Measurements from ENCODE around the gene ACOT12. TPM values are rescaled to one million over a fixed set of nuclear protein-coding genes. Genes with fewer than 3 reads are reported as not detected.

The ACOT12 gene
- total and polyA plus RNA-seq, 9 of the 15 experiments (the other 6 are each of a cell fraction or from before 2014, with no cell fraction given): 0.03 TPM; not detected in 8

- no peaks in the 10 kb centered on the region for H3K9me3 ChIP-seq (replicated peaks; ENCODE audit: control insufficient read depth, insufficient read depth, low read depth, low read length)
- in situ Hi-C loops (cut with MboI) (no loop called here), intact Hi-C loops (cut with micrococcal nuclease) (no loop called here)
- no peaks in the 10 kb centered on the region for H3K4me1 ChIP-seq (replicated peaks in 1 of 2; ENCODE audit: control insufficient read depth in 2 of 2, insufficient read depth in 2 of 2, low read length in 2 of 2)
- no peak overlapping the region for H3K9ac ChIP-seq (ENCODE audit: insufficient read depth in 1 of 2, low read depth in 2 of 2, low read length in 2 of 2)
- POLR2A ChIA-PET: interaction anchor here (2.0 kb wide), 1 partner anchor 10 kb away, joined by 8 read pairs; no protein-coding TSS in a partner anchor
- no peak overlapping the region for H2AFZ ChIP-seq (ENCODE audit: low read depth, low read length)
- no peak overlapping the region for H3K27ac ChIP-seq (ENCODE audit: extremely low read depth, low read depth, low read length)
- no peak for DNase-seq (ENCODE audit: extremely low read depth in 1 of 4, low spot score in 3 of 4)
- CTCF ChIA-PET (ENCODE audit: low intra/inter-chr PET ratio): no interaction called here
- WGBS (ENCODE audit: insufficient coverage, low coverage, missing lambda C conversion rate): 63% methylated on average over 2 of the region's 2 CpGs
- 0 out of 3 replicates have a peak, but pooled peaks cover 4% of the 10 kb centered on the region for H3K79me2 ChIP-seq (ENCODE audit: control insufficient read depth, insufficient read depth, low read length)
- H3K27me3 ChIP-seq (ENCODE audit: control insufficient read depth in 2 of 2, insufficient read depth in 2 of 2, low read length in 2 of 2): no peaks in the 10 kb centered on the region
- TF ChIP-seq POLR2B (IDR thresholded peaks at IDR 0.05; ENCODE audit: low read depth, partially characterized antibody): no peak
- no peak for TF ChIP-seq JUN (IDR thresholded peaks at IDR 0.05; ENCODE audit: borderline replicate concordance, low read depth, low read length)
- no peak for TF ChIP-seq JUN (CRISPR knock-in tag; IDR thresholded peaks at IDR 0.05; ENCODE audit: borderline replicate concordance)
- TF ChIP-seq ATF3 (IDR thresholded peaks at IDR 0.05): 0 out of 2 replicates have a peak, but pooled peaks have one; percentile 18
- no peak for TF ChIP-seq ATF3 (CRISPR knock-in tag; conservative IDR thresholded peaks at IDR 0.05)
- TF ChIP-seq ELK3 (CRISPR knock-in tag; IDR thresholded peaks at IDR 0.05): no peak
- peaks cover 3% of the 10 kb centered on the region for H3K9me1 ChIP-seq (ENCODE audit: control insufficient read depth, insufficient read depth, low read length)
- BruUV-seq (replicated peaks): no TSS peak
- no peak for ATAC-seq
- FAIRE-seq: no peak
- H3K4me3 ChIP-seq: no peak overlapping the region
- H4K20me1 ChIP-seq (replicated peaks; ENCODE audit: control insufficient read depth, insufficient read depth, low read length): no peaks in the 10 kb centered on the region
- peaks cover 59% of the 10 kb centered on the region; the same call in 2 of the 3 replicates for H3K36me3 ChIP-seq (ENCODE audit: control insufficient read depth, insufficient read depth, low read length)
- no peak overlapping the region for H3K4me2 ChIP-seq (ENCODE audit: insufficient read depth, low read length)
Observed at GRCh38 chr5:81308836-81309235, 85.1 kb downstream of the ACOT12 start.

Measured in K562 (cell line).